Measurements from ENCODE around the gene SLC37A4.
"Not testable (repeated sequence)": the region's sequence is repeated elsewhere in the genome, so short reads cannot be mapped to it uniquely, and the experiment has no call there.

The SLC37A4 gene

GRCh38 chr11:119041821-119042514 is 11.3 kb upstream of the SLC37A4 start:
- no peak for DNase-seq

DNA sequence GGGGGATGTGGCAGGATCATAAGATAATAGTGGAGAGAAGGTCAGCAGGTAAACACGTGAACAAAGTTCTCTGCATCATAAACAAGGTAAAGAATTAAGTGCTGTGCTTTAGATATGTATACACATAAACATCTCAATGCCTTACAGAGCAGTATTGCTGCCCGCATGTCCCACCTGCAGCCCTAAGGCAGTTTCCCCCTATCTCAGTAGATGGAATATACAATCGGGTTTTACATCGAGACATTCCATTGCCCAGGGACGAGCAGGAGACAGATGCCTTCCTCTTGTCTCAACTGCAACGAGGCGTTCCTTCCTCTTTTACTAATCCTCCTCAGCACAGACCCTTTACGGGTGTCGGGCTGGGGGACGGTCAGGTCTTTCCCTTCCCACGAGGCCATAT is 8.8 kb upstream of the SLC37A4 start:
- DNase-seq: not testable (repeated sequence)

DNA sequence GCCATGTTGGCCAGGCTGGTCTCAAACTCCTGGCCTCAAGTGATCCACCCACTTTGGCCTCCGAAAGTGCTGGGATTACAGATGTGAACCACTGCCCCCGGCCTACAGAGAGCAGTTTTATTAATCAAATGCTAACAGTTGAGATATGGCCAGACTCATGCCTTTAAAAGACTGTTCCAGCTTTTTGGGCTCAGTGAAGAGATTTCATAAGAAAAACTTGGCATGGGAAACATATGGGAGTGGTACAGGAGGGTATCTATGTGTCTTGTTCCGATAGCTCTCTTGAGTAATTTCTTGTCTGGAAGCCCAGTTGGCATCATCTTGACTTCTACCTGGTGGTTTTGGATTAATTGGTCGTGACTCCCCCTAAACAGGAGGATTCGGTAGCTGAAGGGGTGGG is 8.2 kb upstream of the SLC37A4 start:
- DNase-seq: no peak

DNA sequence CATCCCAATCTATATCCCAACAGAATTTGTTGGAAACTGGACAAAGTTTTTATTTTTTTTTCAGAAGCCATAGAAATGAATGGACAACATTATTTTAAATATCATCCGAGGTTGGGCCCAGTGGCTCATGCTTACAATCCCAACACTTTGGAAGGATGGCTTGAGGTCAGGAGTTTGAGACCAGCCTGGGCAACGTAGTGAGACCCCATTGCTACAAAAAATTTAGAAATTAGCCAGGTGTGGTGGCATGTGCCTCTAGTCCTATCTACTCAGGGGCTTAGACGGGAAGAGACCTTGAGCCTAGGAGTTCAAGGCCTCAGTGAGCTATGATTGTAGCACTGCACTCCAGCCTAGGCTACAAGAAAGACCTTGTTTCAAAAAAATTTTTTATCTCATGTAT is 4.1 kb upstream of the SLC37A4 start:
- DNase-seq: no peak

DNA sequence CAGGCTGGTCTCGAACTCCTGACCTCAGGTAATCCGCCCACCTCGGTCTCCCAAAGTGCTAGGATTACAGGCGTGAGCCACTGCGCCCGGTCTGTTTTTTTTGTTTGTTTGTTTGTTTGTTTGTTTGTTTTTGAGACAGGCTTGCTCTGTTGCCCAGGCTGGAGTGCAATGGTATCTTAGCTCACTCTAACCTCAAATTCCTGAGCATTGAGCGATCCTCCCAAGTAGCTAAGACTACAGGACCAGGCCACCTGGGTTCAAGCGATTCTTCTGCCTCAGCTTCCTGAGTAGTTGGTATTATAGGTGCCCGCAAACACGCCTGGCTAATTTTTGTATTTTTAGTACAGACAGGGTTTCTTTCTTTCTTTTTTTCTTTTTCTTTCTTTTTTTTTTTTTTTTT is 2.7 kb upstream of the SLC37A4 start:
- DNase-seq: not testable (repeated sequence)

- DNase-seq: no peak
These were observed 1.2 kb upstream of the SLC37A4 start for GRCh38 chr11:119031912-119032280.

DNA sequence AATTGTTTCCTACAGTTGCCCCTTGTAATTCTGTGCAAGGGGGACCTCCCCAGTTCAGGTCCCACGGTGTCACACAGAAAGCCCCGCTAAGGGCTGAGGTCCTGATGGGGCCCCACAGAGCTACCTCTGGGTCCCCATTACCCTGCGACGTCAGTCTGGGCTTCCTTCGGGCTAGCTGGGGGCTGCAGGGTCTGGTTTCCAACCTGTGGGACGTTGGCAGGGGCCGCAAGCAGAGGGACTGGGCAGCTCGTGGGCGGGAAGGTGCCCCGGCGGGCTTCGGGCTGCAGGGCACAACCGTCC is 698 bp downstream of the SLC37A4 start:
- no peak for DNase-seq

GRCh38 chr11:119029340-119030028 is 1.2 kb downstream of the SLC37A4 start:
- DNase-seq: no peak

- DNase-seq: no peak
These were observed 1.7 kb downstream of the SLC37A4 start for GRCh38 chr11:119029069-119029339.

DNA sequence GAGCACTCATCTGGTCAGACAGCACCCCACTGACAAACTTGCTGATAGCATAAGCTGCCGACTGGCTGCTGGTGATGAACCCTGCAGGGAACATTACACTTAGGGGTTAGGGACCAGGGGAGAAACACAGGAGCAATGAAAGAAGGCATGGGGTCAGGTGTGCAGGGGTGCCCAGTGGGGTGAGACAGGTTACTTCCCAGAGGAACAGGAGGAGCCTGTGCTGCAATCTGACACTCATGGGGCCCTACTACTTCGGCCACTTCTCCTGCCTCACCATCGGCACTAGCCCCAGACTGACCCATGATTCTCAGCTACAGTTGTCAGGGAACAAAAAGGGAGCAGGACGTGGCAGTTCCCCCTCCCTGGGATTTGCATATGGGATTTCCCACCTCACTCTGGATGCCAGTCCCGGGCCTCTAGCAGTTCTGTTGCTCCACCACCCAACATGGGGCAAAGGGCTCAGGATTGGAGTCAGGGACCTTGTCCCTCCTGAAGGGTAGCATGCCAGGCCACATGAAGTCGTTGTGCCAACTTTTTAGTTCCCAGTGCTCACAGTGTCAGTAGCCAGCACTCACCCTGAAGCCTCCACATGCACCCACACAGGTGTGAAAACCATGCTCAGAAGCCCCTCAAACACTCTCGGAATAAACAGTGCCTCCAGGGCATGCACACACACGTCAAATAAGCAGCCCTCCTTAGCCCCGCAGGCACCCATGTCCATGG is 2.2 kb downstream of the SLC37A4 start:
- no peak for DNase-seq

GRCh38 chr11:119027561-119028345 is 2.9 kb downstream of the SLC37A4 start:
- DNase-seq: no peak

GRCh38 chr11:119026970-119027369 is 3.7 kb downstream of the SLC37A4 start:
- no peak for DNase-seq

- no peak for DNase-seq
These were observed 4.5 kb downstream of the SLC37A4 start for GRCh38 chr11:119025978-119026766.

GRCh38 chr11:119025541-119025940 is 5.1 kb downstream of the SLC37A4 start:
- DNase-seq: no peak

GRCh38 chr11:119025099-119025473 is 5.6 kb downstream of the SLC37A4 start:
- DNase-seq: no peak

DNA sequence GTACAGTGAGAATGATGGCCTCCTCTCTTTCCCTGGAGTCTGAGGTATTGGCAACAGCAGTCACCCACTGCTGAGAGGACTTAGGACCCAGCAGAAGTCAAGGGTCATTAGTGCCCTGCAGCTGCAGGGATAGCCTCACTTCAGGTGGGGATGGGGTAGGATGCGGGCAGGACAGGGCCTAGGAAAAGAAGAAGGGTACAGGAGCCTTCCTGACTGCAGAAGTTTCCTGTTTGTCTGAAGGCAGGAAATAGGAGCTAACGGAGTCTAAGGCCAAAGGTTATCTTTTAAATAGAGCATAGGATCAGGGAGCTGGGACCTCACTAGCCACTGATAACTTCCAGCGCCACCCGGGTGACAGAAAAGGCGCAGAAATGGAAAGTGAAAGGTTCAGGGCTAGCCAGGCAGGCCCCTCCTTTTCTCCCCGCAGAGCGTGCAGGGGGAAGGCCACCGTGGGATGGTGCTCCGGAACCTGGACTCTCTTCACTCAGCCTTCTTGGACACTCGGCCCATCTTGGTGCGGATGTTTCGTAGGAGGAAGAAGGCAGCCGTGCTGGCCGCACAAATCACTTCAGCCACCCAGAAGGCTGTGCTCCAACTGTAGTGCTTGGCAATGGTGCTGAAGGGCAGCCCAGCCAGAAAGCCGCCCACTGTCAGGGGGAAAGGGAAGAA is 6.1 kb downstream of the SLC37A4 start:
- DNase-seq: no peak

DNA sequence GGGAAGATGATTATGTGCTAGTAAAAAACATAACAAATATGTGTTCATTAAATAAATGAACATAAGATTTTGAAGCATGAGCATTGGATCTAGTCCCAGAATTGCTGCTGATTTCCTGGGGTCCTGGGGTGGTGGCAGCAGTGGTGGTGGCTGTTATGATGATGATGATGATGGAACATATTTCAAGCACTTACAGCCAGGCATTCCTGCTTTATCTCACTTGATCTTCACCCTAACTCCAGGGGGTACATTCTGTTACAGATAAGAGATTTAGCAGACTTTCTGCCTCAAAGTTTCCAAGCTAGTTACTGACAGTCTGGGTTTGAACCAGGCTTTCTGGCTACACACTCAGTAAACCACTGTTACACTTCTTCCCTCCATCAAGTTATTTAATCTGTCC is 6.9 kb downstream of the SLC37A4 start:
- DNase-seq: no peak

- DNase-seq: no peak
These were observed 9.0 kb downstream of the SLC37A4 start for GRCh38 chr11:119021631-119022030.

GRCh38 chr11:119019996-119020395 is 10.7 kb downstream of the SLC37A4 start:
- DNase-seq: no peak

GRCh38 chr11:119018074-119018938 is 12.4 kb downstream of the SLC37A4 start, which contains the start of the genes RPS25 and TRAPPC4:
RPS25 (minus strand) TSS chr11:119018343; CDS start chr11:119018284, 59 bp downstream.
TRAPPC4 (plus strand) TSS chr11:119018766; CDS start chr11:119018796, 30 bp downstream.
- DNase-seq: peak; percentile 88

GRCh38 chr11:119017377-119017776 is 13.3 kb downstream of the SLC37A4 start:
- not testable (repeated sequence) for DNase-seq
